ENCODE measurements around the gene IGSF22. TPM values are rescaled to one million over a fixed set of nuclear protein-coding genes. Genes with fewer than 3 reads are reported as not detected.

IGSF22 gene
- total and polyA plus RNA-seq, 2 donors: 0.38 to 0.57 TPM

GRCh38 chr11:18750944-18751343 lies 25.0 kb upstream of the IGSF22 start:
- no peaks in the 10 kb centered on the region for H3K36me3 ChIP-seq (ENCODE audit: control insufficient read depth in 2 of 2, insufficient read depth in 2 of 2, low read length in 1 of 2)
- 96% methylated on average over 3 of the region's 3 CpGs for WGBS
- H3K9me3 ChIP-seq (ENCODE audit: control insufficient read depth in 2 of 2, insufficient read depth in 1 of 2, low read length in 1 of 2): no peaks in the 10 kb centered on the region

GRCh38 chr11:18749681-18750319 lies 23.8 kb upstream of the IGSF22 start:
- Histone ChIP-seq H3K27ac (ENCODE audit: low read depth in 1 of 2, low read length in 1 of 2) (no peak overlapping the region), H3K4me3 (ENCODE audit: low read length in 2 of 2) (no peak overlapping the region), H3K36me3 (ENCODE audit: control insufficient read depth in 2 of 2, insufficient read depth in 2 of 2, low read length in 1 of 2) (no peaks in the 10 kb centered on the region), H3K27me3 (ENCODE audit: control insufficient read depth in 2 of 2, insufficient read depth in 1 of 2, low read length in 1 of 2) (peaks cover 0 to 2% of the 10 kb centered on the region in 2 donors), H3K4me1 (ENCODE audit: control insufficient read depth in 2 of 2, insufficient read depth in 2 of 2, low read length in 2 of 2) (no peaks in the 10 kb centered on the region), H3K9me3 (ENCODE audit: control insufficient read depth in 2 of 2, insufficient read depth in 1 of 2, low read length in 1 of 2) (no peaks in the 10 kb centered on the region)
- WGBS: 79% methylated on average over 12 of the region's 12 CpGs
- no peak for DNase-seq (ENCODE audit: low read depth in 6 of 9, low spot score in 9 of 9)

More at GRCh38 chr11:18750944-18751343, 25.0 kb upstream of the IGSF22 start:
- no peak overlapping the region for H3K27ac ChIP-seq (ENCODE audit: low read depth in 1 of 2, low read length in 1 of 2)
- no peak for DNase-seq (ENCODE audit: low read depth in 6 of 9, low spot score in 9 of 9)
- no peak overlapping the region for H3K4me3 ChIP-seq (ENCODE audit: low read length in 2 of 2)
- H3K4me1 ChIP-seq (ENCODE audit: control insufficient read depth in 2 of 2, insufficient read depth in 2 of 2, low read length in 2 of 2): no peaks in the 10 kb centered on the region
- H3K27me3 ChIP-seq (ENCODE audit: control insufficient read depth in 2 of 2, insufficient read depth in 1 of 2, low read length in 1 of 2): peaks cover 0 to 2% of the 10 kb centered on the region in 2 donors

- Histone ChIP-seq H3K27ac (ENCODE audit: low read depth in 1 of 2, low read length in 1 of 2) (no peak overlapping the region), H3K4me1 (ENCODE audit: control insufficient read depth in 2 of 2, insufficient read depth in 2 of 2, low read length in 2 of 2) (no peaks in the 10 kb centered on the region), H3K4me3 (ENCODE audit: low read length in 2 of 2) (no peak overlapping the region), H3K27me3 (ENCODE audit: control insufficient read depth in 2 of 2, insufficient read depth in 1 of 2, low read length in 1 of 2) (peaks cover 0 to 2% of the 10 kb centered on the region in 2 donors), H3K9me3 (ENCODE audit: control insufficient read depth in 2 of 2, insufficient read depth in 1 of 2, low read length in 1 of 2) (no peaks in the 10 kb centered on the region), H3K36me3 (ENCODE audit: control insufficient read depth in 2 of 2, insufficient read depth in 2 of 2, low read length in 1 of 2) (no peaks in the 10 kb centered on the region)
- WGBS: 96% methylated on average over 13 of the region's 13 CpGs
- no peak for DNase-seq (ENCODE audit: low read depth in 6 of 9, low spot score in 9 of 9)
These were observed 22.9 kb upstream of the IGSF22 start for GRCh38 chr11:18748766-18749365.

- Histone ChIP-seq H3K36me3 (ENCODE audit: control insufficient read depth in 2 of 2, insufficient read depth in 2 of 2, low read length in 1 of 2) (no peaks in the 10 kb centered on the region), H3K27ac (ENCODE audit: low read depth in 1 of 2, low read length in 1 of 2) (no peak overlapping the region), H3K9me3 (ENCODE audit: control insufficient read depth in 2 of 2, insufficient read depth in 1 of 2, low read length in 1 of 2) (no peaks in the 10 kb centered on the region), H3K4me3 (ENCODE audit: low read length in 2 of 2) (no peak overlapping the region), H3K27me3 (ENCODE audit: control insufficient read depth in 2 of 2, insufficient read depth in 1 of 2, low read length in 1 of 2) (no peaks in the 10 kb centered on the region), H3K4me1 (ENCODE audit: control insufficient read depth in 2 of 2, insufficient read depth in 2 of 2, low read length in 2 of 2) (no peaks in the 10 kb centered on the region)
- WGBS: 92% methylated on average over 6 of the region's 6 CpGs
- no peak for DNase-seq (ENCODE audit: low read depth in 6 of 9, low spot score in 9 of 9)
These were observed 19.3 kb upstream of the IGSF22 start for GRCh38 chr11:18745251-18745650.

- no peak overlapping the region for H3K27ac ChIP-seq (ENCODE audit: low read depth in 1 of 2, low read length in 1 of 2)
- no peak for DNase-seq (ENCODE audit: low read depth in 6 of 9, low spot score in 9 of 9)
- WGBS: 90% methylated on average over 15 of the region's 15 CpGs
These were observed 18.0 kb upstream of the IGSF22 start for GRCh38 chr11:18743900-18744514.

GRCh38 chr11:18743365-18743764 lies 17.4 kb upstream of the IGSF22 start:
- DNase-seq (ENCODE audit: low read depth in 6 of 9, low spot score in 9 of 9): no peak
- Histone ChIP-seq H3K27ac (ENCODE audit: low read depth in 1 of 2, low read length in 1 of 2) (no peak overlapping the region), H3K36me3 (ENCODE audit: control insufficient read depth in 2 of 2, insufficient read depth in 2 of 2, low read length in 1 of 2) (no peaks in the 10 kb centered on the region), H3K4me3 (ENCODE audit: low read length in 2 of 2) (no peak overlapping the region), H3K9me3 (ENCODE audit: control insufficient read depth in 2 of 2, insufficient read depth in 1 of 2, low read length in 1 of 2) (no peaks in the 10 kb centered on the region), H3K4me1 (ENCODE audit: control insufficient read depth in 2 of 2, insufficient read depth in 2 of 2, low read length in 2 of 2) (no peaks in the 10 kb centered on the region), H3K27me3 (ENCODE audit: control insufficient read depth in 2 of 2, insufficient read depth in 1 of 2, low read length in 1 of 2) (no peaks in the 10 kb centered on the region)
- WGBS: 93% methylated on average over 10 of the region's 10 CpGs

More at GRCh38 chr11:18743900-18744514, 18.0 kb upstream of the IGSF22 start:
- no peak overlapping the region for H3K4me3 ChIP-seq (ENCODE audit: low read length in 2 of 2)
- no peaks in the 10 kb centered on the region for H3K4me1 ChIP-seq (ENCODE audit: control insufficient read depth in 2 of 2, insufficient read depth in 2 of 2, low read length in 2 of 2)
- no peaks in the 10 kb centered on the region for H3K36me3 ChIP-seq (ENCODE audit: control insufficient read depth in 2 of 2, insufficient read depth in 2 of 2, low read length in 1 of 2)
- no peaks in the 10 kb centered on the region for H3K9me3 ChIP-seq (ENCODE audit: control insufficient read depth in 2 of 2, insufficient read depth in 1 of 2, low read length in 1 of 2)
- H3K27me3 ChIP-seq (ENCODE audit: control insufficient read depth in 2 of 2, insufficient read depth in 1 of 2, low read length in 1 of 2): no peaks in the 10 kb centered on the region

- H3K27me3 ChIP-seq (ENCODE audit: control insufficient read depth in 2 of 2, insufficient read depth in 1 of 2, low read length in 1 of 2): no peaks in the 10 kb centered on the region
- no peak for DNase-seq (ENCODE audit: low read depth in 6 of 9, low spot score in 9 of 9)
- no peak overlapping the region for H3K4me3 ChIP-seq (ENCODE audit: low read length in 2 of 2)
- no peaks in the 10 kb centered on the region for H3K9me3 ChIP-seq (ENCODE audit: control insufficient read depth in 2 of 2, insufficient read depth in 1 of 2, low read length in 1 of 2)
- H3K4me1 ChIP-seq (ENCODE audit: control insufficient read depth in 2 of 2, insufficient read depth in 2 of 2, low read length in 2 of 2): no peaks in the 10 kb centered on the region
- WGBS: 95% methylated on average over 3 of the region's 3 CpGs
- no peak overlapping the region for H3K27ac ChIP-seq (ENCODE audit: low read depth in 1 of 2, low read length in 1 of 2)
- no peaks in the 10 kb centered on the region for H3K36me3 ChIP-seq (ENCODE audit: control insufficient read depth in 2 of 2, insufficient read depth in 2 of 2, low read length in 1 of 2)
These were observed 15.8 kb upstream of the IGSF22 start for GRCh38 chr11:18741783-18742182.

GRCh38 chr11:18739685-18740084 lies 13.7 kb upstream of the IGSF22 start:
- Histone ChIP-seq H3K27ac (ENCODE audit: low read depth in 1 of 2, low read length in 1 of 2) (no peak overlapping the region), H3K36me3 (ENCODE audit: control insufficient read depth in 2 of 2, insufficient read depth in 2 of 2, low read length in 1 of 2) (no peaks in the 10 kb centered on the region), H3K9me3 (ENCODE audit: control insufficient read depth in 2 of 2, insufficient read depth in 1 of 2, low read length in 1 of 2) (no peaks in the 10 kb centered on the region), H3K27me3 (ENCODE audit: control insufficient read depth in 2 of 2, insufficient read depth in 1 of 2, low read length in 1 of 2) (peaks cover 0 to 2% of the 10 kb centered on the region in 2 donors), H3K4me1 (ENCODE audit: control insufficient read depth in 2 of 2, insufficient read depth in 2 of 2, low read length in 2 of 2) (no peaks in the 10 kb centered on the region), H3K4me3 (ENCODE audit: low read length in 2 of 2) (no peak overlapping the region)
- 74% methylated on average over 4 of the region's 4 CpGs for WGBS
- DNase-seq (ENCODE audit: low read depth in 6 of 9, low spot score in 9 of 9): no peak

GRCh38 chr11:18737642-18738041 lies 11.7 kb upstream of the IGSF22 start:
- no peaks in the 10 kb centered on the region for H3K36me3 ChIP-seq (ENCODE audit: control insufficient read depth in 2 of 2, insufficient read depth in 2 of 2, low read length in 1 of 2)

More at GRCh38 chr11:18737642-18738041, 11.7 kb upstream of the IGSF22 start:
- WGBS: 97% methylated on average over 8 of the region's 8 CpGs
- no peak for DNase-seq (ENCODE audit: low read depth in 6 of 9, low spot score in 9 of 9)
- Histone ChIP-seq H3K27me3 (ENCODE audit: control insufficient read depth in 2 of 2, insufficient read depth in 1 of 2, low read length in 1 of 2) (peaks cover 0 to 2% of the 10 kb centered on the region in 2 donors), H3K4me1 (ENCODE audit: control insufficient read depth in 2 of 2, insufficient read depth in 2 of 2, low read length in 2 of 2) (no peaks in the 10 kb centered on the region), H3K4me3 (ENCODE audit: low read length in 2 of 2) (no peak overlapping the region), H3K9me3 (ENCODE audit: control insufficient read depth in 2 of 2, insufficient read depth in 1 of 2, low read length in 1 of 2) (no peaks in the 10 kb centered on the region), H3K27ac (ENCODE audit: low read depth in 1 of 2, low read length in 1 of 2) (no peak overlapping the region)

Data from thymus (tissue), 11 donors.